Mesenchymal stem cell (in vitro differentiated cells and primary cell): Measurements from ENCODE around the gene ARHGAP42.

Experiments used
- DNase-seq: peaks from one replicate; pipeline ENCODE4 v3.0.0-alpha.2; 2013
- H2AFZ ChIP-seq: one replicate; pipeline ENCODE4 v1.6.1; 2013; ENCODE audit warnings: low read depth, mild to moderate bottlenecking, control low read depth, inconsistent platforms, low read length, moderate library complexity
- H2AK5ac ChIP-seq: 2 replicates; pipeline ENCODE4 v1.6.1; 2013; ENCODE audit warnings: low read length, moderate library complexity, mild to moderate bottlenecking, inconsistent platforms; ENCODE audit not compliant: severe bottlenecking
- H2BK120ac ChIP-seq: one replicate; pipeline ENCODE4 v1.6.1; 2013; ENCODE audit warnings: low read depth, mild to moderate bottlenecking, inconsistent platforms, low read length, moderate library complexity
- H2BK12ac ChIP-seq, 2 experiments: one replicate each; pipeline ENCODE4 v1.6.1; 2013; ENCODE audit warnings: inconsistent platforms in 2 of 2, low read length in 2 of 2, mild to moderate bottlenecking in 2 of 2, moderate library complexity in 2 of 2, control low read depth in 1 of 2
- H2BK15ac ChIP-seq: one replicate; pipeline ENCODE4 v1.6.1; 2013; ENCODE audit warnings: mild to moderate bottlenecking, low read depth, inconsistent platforms; ENCODE audit not compliant: poor library complexity, severe bottlenecking
- H2BK5ac ChIP-seq: 2 replicates; pipeline ENCODE4 v1.6.1; 2013; ENCODE audit warnings: low read depth, mild to moderate bottlenecking, low read length, control low read depth, inconsistent platforms; ENCODE audit not compliant: poor library complexity, severe bottlenecking
- H3K14ac ChIP-seq, 2 experiments: one replicate each; pipeline ENCODE4 v1.6.1; 2013; ENCODE audit warnings: inconsistent platforms in 2 of 2, low read length in 2 of 2, control low read depth in 1 of 2, mild to moderate bottlenecking in 1 of 2, moderate library complexity in 1 of 2
- H3K18ac ChIP-seq, 2 experiments: one replicate each; pipeline ENCODE4 v1.6.1; 2013; ENCODE audit warnings: inconsistent platforms in 2 of 2, low read length in 2 of 2, control low read depth in 1 of 2, low read depth in 1 of 2, mild to moderate bottlenecking in 1 of 2
- H3K23ac ChIP-seq, 2 experiments: one replicate each; pipeline ENCODE4 v1.6.1; 2013; ENCODE audit warnings: inconsistent platforms in 2 of 2, low read length in 2 of 2, mild to moderate bottlenecking in 2 of 2, moderate library complexity in 2 of 2, control low read depth in 1 of 2
- H3K27ac ChIP-seq: 2 replicates; pipeline ENCODE4 v1.5.1; 2013; ENCODE audit warnings: mild to moderate bottlenecking, moderate library complexity, low read length, control low read depth, inconsistent platforms; ENCODE audit not compliant: poor library complexity, severe bottlenecking
- H3K27me3 ChIP-seq, 2 experiments: 2 replicates each; pipeline versions ENCODE4 v1.6.1 to v1.7.0; 2013; ENCODE audit warnings: low read length in 2 of 2, mild to moderate bottlenecking in 2 of 2, moderate library complexity in 2 of 2, control low read depth in 1 of 2, inconsistent platforms in 1 of 2; ENCODE audit not compliant: control insufficient read depth in 1 of 2, insufficient read depth in 1 of 2
- H3K36me3 ChIP-seq, 2 experiments: 2 replicates each; pipeline versions ENCODE4 v1.6.1 to v1.7.0; 2013; ENCODE audit warnings: low read length in 2 of 2, control low read depth in 1 of 2, inconsistent platforms in 1 of 2, low read depth in 1 of 2, mild to moderate bottlenecking in 1 of 2; ENCODE audit not compliant: insufficient read depth in 2 of 2, control insufficient read depth in 1 of 2
- H3K4ac ChIP-seq, 2 experiments: one replicate each; pipeline ENCODE4 v1.6.1; 2013; ENCODE audit warnings: inconsistent platforms in 2 of 2, low read length in 2 of 2, mild to moderate bottlenecking in 2 of 2, moderate library complexity in 2 of 2, control low read depth in 1 of 2, low read depth in 1 of 2
- H3K4me1 ChIP-seq: 2 replicates; pipeline ENCODE4 v1.6.1; 2013; ENCODE audit warnings: low read depth, low read length, control low read depth; ENCODE audit not compliant: control insufficient read depth, insufficient read depth
- H3K4me2 ChIP-seq: 2 replicates; pipeline ENCODE4 v1.6.1; 2013; ENCODE audit warnings: low read length, mild to moderate bottlenecking, inconsistent platforms; ENCODE audit not compliant: poor library complexity, severe bottlenecking
- H3K4me3 ChIP-seq, 2 experiments: 2 replicates each; pipeline versions ENCODE4 v1.5.1 to v1.7.0; 2013; ENCODE audit warnings: low read length in 2 of 2, mild to moderate bottlenecking in 2 of 2, control low read depth in 1 of 2, low read depth in 1 of 2; ENCODE audit not compliant: insufficient read depth in 1 of 2
- H3K79me1 ChIP-seq: replicated peaks from 2 replicates; pipeline ENCODE4 v1.6.1; 2013; ENCODE audit warnings: mild to moderate bottlenecking, control low read depth, low read length, inconsistent platforms; ENCODE audit not compliant: poor library complexity, severe bottlenecking
- H3K9ac ChIP-seq: 2 replicates; pipeline ENCODE4 v1.7.0; 2013; ENCODE audit warnings: mild to moderate bottlenecking, low read length, moderate library complexity
- H3K9me3 ChIP-seq: 2 replicates; pipeline ENCODE4 v1.7.0; 2013; ENCODE audit warnings: mild to moderate bottlenecking, low read length; ENCODE audit not compliant: control insufficient read depth
- H4K8ac ChIP-seq: one replicate; pipeline ENCODE4 v1.6.1; 2013; ENCODE audit warnings: inconsistent platforms, mild to moderate bottlenecking, low read length, moderate library complexity
- H4K91ac ChIP-seq: one replicate; pipeline ENCODE4 v1.6.1; 2013; ENCODE audit warnings: mild to moderate bottlenecking, low read length, inconsistent platforms
- WGBS: methylation state at CpG from one replicate; pipeline ENCODE4 v1.1.7; 2013; ENCODE audit warnings: mixed read lengths; 5-methylcytosine and 5-hydroxymethylcytosine counted together

The ARHGAP42 gene

GRCh38 chr11:100677796-100678195 lies 9.3 kb upstream of the ARHGAP42 start:
- Histone ChIP-seq H2BK120ac (no peak overlapping the region), H4K91ac (no peak overlapping the region), H4K8ac (no peak overlapping the region), H3K4me3 (no peak overlapping the region), H3K23ac (no peak overlapping the region), H3K4ac (no peak overlapping the region), H3K18ac (peak overlapping the region in 1 of 2 experiments; percentile 70), H3K27me3 (no peaks in the 10 kb centered on the region), H2AK5ac (no peak overlapping the region), H3K9me3 (no peaks in the 10 kb centered on the region), H3K14ac (no peak overlapping the region), H3K4me2 (no peak overlapping the region), H3K36me3 (no peaks in the 10 kb centered on the region), H3K4me1 (no peaks in the 10 kb centered on the region), H2BK15ac (no peak overlapping the region), H3K27ac (no peak overlapping the region), H2BK5ac (no peak overlapping the region), H3K9ac (no peak overlapping the region), H3K79me1 (no peaks in the 10 kb centered on the region), H2BK12ac (peak overlapping the region; percentile 11 to 63), H2AFZ (no peak overlapping the region)
- DNase-seq = no peak
- 100% methylated on average over 1 of the region's 1 CpG for WGBS

GRCh38 chr11:100680070-100680469 lies 7.0 kb upstream of the ARHGAP42 start:
- Histone ChIP-seq H2AK5ac (peak overlapping the region; percentile 36), H3K23ac (no peak overlapping the region), H4K91ac (peak overlapping the region; percentile 83), H2AFZ (peak overlapping the region; percentile 51), H3K9ac (no peak overlapping the region), H4K8ac (peak overlapping the region; percentile 12), H3K4me1 (no peaks in the 10 kb centered on the region), H3K27ac (no peak overlapping the region), H3K18ac (peak overlapping the region; percentile 73 to 75), H3K14ac (peak overlapping the region in 1 of 2 experiments; percentile 26), H2BK12ac (peak overlapping the region; percentile 51 to 85), H3K27me3 (no peaks in the 10 kb centered on the region), H3K79me1 (no peaks in the 10 kb centered on the region), H3K9me3 (no peaks in the 10 kb centered on the region), H3K4me2 (no peak overlapping the region), H3K36me3 (no peaks in the 10 kb centered on the region), H3K4me3 (no peak overlapping the region), H2BK15ac (no peak overlapping the region), H2BK120ac (peak overlapping the region; percentile 73), H2BK5ac (no peak overlapping the region), H3K4ac (peak overlapping the region in 1 of 2 experiments; percentile 49)
- 75% methylated on average over 5 of the region's 7 CpGs for WGBS
- DNase-seq = no peak

GRCh38 chr11:100681064-100681502 lies 6.0 kb upstream of the ARHGAP42 start:
- no peaks in the 10 kb centered on the region for H3K36me3 ChIP-seq
- H2BK12ac ChIP-seq = no peak overlapping the region
- H3K9me3 ChIP-seq = no peaks in the 10 kb centered on the region
- H3K27me3 ChIP-seq = no peaks in the 10 kb centered on the region
- no peak overlapping the region for H2BK120ac ChIP-seq
- no peak overlapping the region for H2BK15ac ChIP-seq
- H3K18ac ChIP-seq = no peak overlapping the region
- no peaks in the 10 kb centered on the region for H3K79me1 ChIP-seq
- H4K8ac ChIP-seq = no peak overlapping the region
- DNase-seq = peak; percentile 75
- no peak overlapping the region for H2AK5ac ChIP-seq
- no peak overlapping the region for H3K4me2 ChIP-seq
- H3K4ac ChIP-seq = no peak overlapping the region
- no peak overlapping the region for H3K4me3 ChIP-seq
- no peaks in the 10 kb centered on the region for H3K4me1 ChIP-seq
- no peak overlapping the region for H4K91ac ChIP-seq
- no peak overlapping the region for H3K27ac ChIP-seq
- H3K14ac ChIP-seq = no peak overlapping the region
- no peak overlapping the region for H3K23ac ChIP-seq
- peak overlapping the region; percentile 2 for H3K9ac ChIP-seq
- no peak overlapping the region for H2AFZ ChIP-seq
- H2BK5ac ChIP-seq = no peak overlapping the region
- 3% methylated on average over 5 of the region's 8 CpGs for WGBS

- H4K91ac ChIP-seq = no peak overlapping the region
- H3K9ac ChIP-seq = no peak overlapping the region
- H2AK5ac ChIP-seq = no peak overlapping the region
- H3K9me3 ChIP-seq = no peaks in the 10 kb centered on the region
- H2BK5ac ChIP-seq = no peak overlapping the region
- no peak overlapping the region for H3K14ac ChIP-seq
- no peaks in the 10 kb centered on the region for H3K27me3 ChIP-seq
- no peak overlapping the region for H2BK120ac ChIP-seq
- no peak overlapping the region for H3K27ac ChIP-seq
- H3K36me3 ChIP-seq = no peaks in the 10 kb centered on the region
- peak overlapping the region in 1 of 2 experiments; percentile 11 for H3K18ac ChIP-seq
- H3K4me2 ChIP-seq = no peak overlapping the region
- H3K4me3 ChIP-seq = no peak overlapping the region
- WGBS = 82% methylated on average over 1 of the region's 2 CpGs
- H2AFZ ChIP-seq = no peak overlapping the region
- H3K4me1 ChIP-seq = no peaks in the 10 kb centered on the region
- H2BK12ac ChIP-seq = no peak overlapping the region
- peaks cover 2% of the 10 kb centered on the region for H3K79me1 ChIP-seq
- no peak overlapping the region for H2BK15ac ChIP-seq
- no peak overlapping the region for H4K8ac ChIP-seq
- no peak overlapping the region for H3K4ac ChIP-seq
- H3K23ac ChIP-seq = no peak overlapping the region
- DNase-seq = peak; percentile 52
These were observed 4.7 kb upstream of the ARHGAP42 start for GRCh38 chr11:100682247-100682969.
